Measurements from ENCODE around the gene STK11IP. TPM values are rescaled to one million over a fixed set of nuclear protein-coding genes. Genes with fewer than 3 reads are reported as not detected.
A peak's percentile ranks its signal among the peaks of the same experiment; 100 is the strongest.

Gene STK11IP, protein sequence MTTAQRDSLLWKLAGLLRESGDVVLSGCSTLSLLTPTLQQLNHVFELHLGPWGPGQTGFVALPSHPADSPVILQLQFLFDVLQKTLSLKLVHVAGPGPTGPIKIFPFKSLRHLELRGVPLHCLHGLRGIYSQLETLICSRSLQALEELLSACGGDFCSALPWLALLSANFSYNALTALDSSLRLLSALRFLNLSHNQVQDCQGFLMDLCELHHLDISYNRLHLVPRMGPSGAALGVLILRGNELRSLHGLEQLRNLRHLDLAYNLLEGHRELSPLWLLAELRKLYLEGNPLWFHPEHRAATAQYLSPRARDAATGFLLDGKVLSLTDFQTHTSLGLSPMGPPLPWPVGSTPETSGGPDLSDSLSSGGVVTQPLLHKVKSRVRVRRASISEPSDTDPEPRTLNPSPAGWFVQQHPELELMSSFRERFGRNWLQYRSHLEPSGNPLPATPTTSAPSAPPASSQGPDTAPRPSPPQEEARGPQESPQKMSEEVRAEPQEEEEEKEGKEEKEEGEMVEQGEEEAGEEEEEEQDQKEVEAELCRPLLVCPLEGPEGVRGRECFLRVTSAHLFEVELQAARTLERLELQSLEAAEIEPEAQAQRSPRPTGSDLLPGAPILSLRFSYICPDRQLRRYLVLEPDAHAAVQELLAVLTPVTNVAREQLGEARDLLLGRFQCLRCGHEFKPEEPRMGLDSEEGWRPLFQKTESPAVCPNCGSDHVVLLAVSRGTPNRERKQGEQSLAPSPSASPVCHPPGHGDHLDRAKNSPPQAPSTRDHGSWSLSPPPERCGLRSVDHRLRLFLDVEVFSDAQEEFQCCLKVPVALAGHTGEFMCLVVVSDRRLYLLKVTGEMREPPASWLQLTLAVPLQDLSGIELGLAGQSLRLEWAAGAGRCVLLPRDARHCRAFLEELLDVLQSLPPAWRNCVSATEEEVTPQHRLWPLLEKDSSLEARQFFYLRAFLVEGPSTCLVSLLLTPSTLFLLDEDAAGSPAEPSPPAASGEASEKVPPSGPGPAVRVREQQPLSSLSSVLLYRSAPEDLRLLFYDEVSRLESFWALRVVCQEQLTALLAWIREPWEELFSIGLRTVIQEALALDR
- 10 to 100 TPM; 23.5 to 26.1 TPM for total RNA-seq

DNA sequence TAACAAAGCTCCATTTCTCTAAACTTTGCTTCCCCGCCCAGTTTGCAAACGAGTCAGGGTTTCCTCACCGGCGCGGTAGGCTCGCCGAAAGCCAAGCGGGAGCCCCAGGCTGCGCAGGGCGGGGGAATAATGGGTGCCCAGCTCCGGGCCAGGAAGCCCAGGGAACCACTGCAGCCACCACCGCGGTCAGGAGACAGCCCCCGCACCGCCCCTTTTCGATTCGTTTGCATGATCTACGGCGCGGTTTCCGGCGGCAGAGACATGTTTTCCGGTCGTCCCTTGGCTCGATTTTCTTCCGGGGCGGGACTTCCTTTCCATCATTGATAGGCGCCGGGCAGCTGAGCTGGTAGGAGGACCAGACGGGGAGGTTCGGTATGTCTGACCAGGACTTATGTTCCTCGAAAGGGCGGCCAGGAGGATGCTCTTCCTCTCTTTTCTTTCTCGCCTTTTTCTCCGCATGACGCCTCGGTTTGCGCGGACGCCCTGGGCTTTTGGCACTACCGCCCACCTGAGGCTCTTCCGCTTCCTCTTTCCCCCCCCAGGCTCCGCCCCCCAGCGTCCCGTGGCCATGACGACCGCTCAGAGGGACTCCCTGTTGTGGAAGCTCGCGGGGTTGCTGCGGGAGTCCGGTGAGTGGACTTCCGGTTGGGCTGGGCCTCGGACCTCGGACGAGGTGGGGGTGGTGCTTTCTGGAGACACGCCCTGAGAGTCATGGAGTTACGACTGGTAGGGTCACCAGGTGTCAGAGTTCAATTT is at the start of gene STK11IP:
TSS of gene STK11IP (plus strand) at position 306 of the 756 bp plus-strand sequence. CDS start at position 569, 263 bp downstream.
- H3K36me3 Mint-ChIP-seq (ENCODE audit: low read depth), result peaks cover 5% of the 10 kb centered on the region
- intact Hi-C loops (cut with DNase I, micrococcal nuclease), result loop anchor here (1.0 to 5.0 kb wide), 12 partner anchors 27 to 1327 kb away; partner anchors contain the start of genes CHPF (in 2 of the 2), GMPPA (in 2 of the 2), AAMP (in 1 of the 2) and DNAJB2 (in 1 of the 2)
- H3K4me3 Mint-ChIP-seq, result peak within 1 kb of the TSS; percentile 82
- peak; percentile 91 for ATAC-seq
- H3K9me3 Mint-ChIP-seq (ENCODE audit: low read depth), result no peaks in the 10 kb centered on the region
- peaks cover 16% of the 10 kb centered on the region for H3K4me1 Mint-ChIP-seq
- peaks cover 4% of the 10 kb centered on the region for H3K27me3 Mint-ChIP-seq
- peak within 1 kb of the TSS; percentile 97 for H3K27ac Mint-ChIP-seq
- POLR2A ChIA-PET, result no interaction called here
- DNase-seq, result peak; percentile 95
- CTCF ChIA-PET, result interaction anchor here (0.6 to 3.5 kb wide), 13 partner anchors 29 to 194 kb away, joined by 3 to 29 read pairs (median 4); partner anchors contain the start of genes CHPF and TMEM198

DNA sequence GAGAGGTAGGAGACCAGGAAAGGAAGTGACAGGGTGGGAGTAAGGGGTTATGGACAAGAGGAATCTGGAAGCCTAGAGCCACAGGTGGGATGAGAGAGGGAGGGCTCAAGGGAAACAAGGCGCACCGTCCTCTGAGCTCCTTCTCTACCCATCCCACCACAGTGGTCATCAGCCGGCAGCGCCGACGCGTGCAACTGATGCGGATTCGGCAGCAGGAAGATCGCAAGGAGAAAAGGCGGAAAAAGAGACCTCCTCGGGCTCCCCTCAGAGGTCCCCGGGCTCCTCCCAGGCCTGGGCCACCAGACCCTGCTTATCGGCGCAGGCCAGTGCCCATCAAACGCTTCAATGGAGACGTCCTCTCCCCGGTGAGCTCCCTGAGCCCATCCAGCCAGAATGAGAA is 48.7 kb upstream of the STK11IP start:
- Mint-ChIP-seq H3K27ac (no peak overlapping the region), H3K27me3 (peaks cover 18% of the 10 kb centered on the region), H3K4me3 (no peak overlapping the region), H3K9me3 (ENCODE audit: low read depth) (no peaks in the 10 kb centered on the region), H3K4me1 (peaks cover 13% of the 10 kb centered on the region), H3K36me3 (ENCODE audit: low read depth) (no peaks in the 10 kb centered on the region)
- CTCF ChIA-PET, result interaction anchor here (0.5 to 0.8 kb wide), 4 partner anchors 11 to 294 kb away, joined by 3 to 4 read pairs (median 4); no protein-coding TSS in a partner anchor
- no peak for ATAC-seq
- intact Hi-C loops (cut with DNase I, micrococcal nuclease), result loop anchor here in 1 of 2 experiments (10.0 kb wide), 2 partner anchors 294 to 1144 kb away; partner anchors contain the start of genes TUBA4A and TUBA4B
- POLR2A ChIA-PET, result no interaction called here
- DNase-seq, result no peak

DNA sequence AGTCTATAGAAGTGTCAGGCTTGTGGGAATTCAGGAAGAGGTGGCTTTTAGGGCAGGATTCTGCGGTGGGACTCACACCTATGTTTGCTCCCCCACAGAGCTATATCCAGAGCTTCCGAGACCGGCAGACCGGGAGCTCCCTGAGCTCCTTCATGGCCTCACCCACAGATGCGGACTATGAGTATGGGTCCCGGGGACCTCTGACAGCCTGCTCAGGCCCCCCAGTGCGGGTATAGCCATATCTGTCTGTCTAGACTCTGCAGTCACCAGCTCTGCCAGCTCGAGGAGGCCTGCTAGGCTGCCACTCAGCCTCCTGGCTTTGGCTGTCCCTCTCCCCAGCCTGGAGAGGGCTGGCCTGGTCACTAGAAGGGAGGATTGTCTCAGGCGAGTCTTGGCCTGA is 48.0 kb upstream of the STK11IP start:
- peaks cover 7% of the 10 kb centered on the region for H3K4me1 Mint-ChIP-seq
- H3K27ac Mint-ChIP-seq, result no peak overlapping the region
- DNase-seq (no peak), ATAC-seq (no peak)
- ChIA-PET POLR2A (no interaction called here), CTCF (interaction anchor here (0.5 kb wide), 1 partner anchor 295 kb away, joined by 3 read pairs; no protein-coding TSS in a partner anchor)
- intact Hi-C loops (cut with DNase I, micrococcal nuclease), result loop anchor here in 1 of 2 experiments (10.0 kb wide), 2 partner anchors 295 to 1145 kb away; partner anchors contain the start of genes TUBA4A and TUBA4B
- no peaks in the 10 kb centered on the region for H3K9me3 Mint-ChIP-seq (ENCODE audit: low read depth)
- no peaks in the 10 kb centered on the region for H3K36me3 Mint-ChIP-seq (ENCODE audit: low read depth)
- no peak overlapping the region for H3K4me3 Mint-ChIP-seq
- peaks cover 22% of the 10 kb centered on the region for H3K27me3 Mint-ChIP-seq

DNA sequence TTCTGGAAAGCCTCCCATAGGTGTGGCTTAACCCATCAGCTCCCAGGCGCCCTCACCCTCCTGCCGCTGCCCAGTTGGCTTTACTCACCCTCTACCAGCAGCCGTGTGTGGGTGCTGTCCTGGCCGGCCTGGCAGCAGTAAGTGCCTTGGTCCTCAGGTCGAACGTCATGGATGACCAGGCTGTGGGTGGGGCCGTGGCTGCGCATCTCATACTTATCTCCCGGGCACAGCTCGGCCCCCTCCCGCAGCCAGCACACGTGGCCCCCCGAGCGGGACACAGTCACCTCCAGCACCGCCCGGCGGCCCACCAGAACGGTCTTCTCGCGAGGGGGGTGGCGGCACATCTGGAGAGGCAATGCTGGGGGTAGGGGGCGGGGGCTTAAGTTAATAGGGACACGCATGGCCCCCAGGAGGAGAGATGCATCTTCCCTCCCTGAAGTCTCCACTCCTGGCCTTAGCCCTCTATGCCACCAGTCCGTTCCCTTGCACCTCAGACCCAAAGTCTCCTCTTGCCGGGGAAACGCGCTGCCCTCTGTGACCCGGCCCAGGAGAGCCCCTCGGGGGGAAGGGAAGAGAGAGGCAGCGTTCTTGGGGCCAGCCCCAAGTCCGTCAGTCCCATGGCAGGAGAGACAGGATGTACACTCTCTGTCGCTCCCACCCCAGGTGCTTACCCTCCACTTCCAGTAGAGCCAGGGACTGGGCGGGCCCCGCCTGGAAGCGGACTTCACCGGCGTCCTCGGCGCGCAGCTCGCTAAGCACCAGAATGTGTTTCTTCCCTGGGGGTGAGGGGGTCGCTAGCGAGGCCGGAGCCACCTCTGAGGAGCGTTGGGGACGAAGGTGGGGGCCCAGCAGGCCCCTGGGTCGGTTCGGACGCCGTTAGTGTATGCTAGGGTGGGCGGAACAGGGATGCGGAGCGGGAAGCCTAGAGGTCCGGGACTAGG is 45.9 kb upstream of the STK11IP start:
- intact Hi-C loops (cut with DNase I, micrococcal nuclease), result loop anchor here (1.0 to 2.0 kb wide), 6 partner anchors 8 to 322 kb away; partner anchors contain the start of genes CHPF (in 2 of the 2), GMPPA (in 2 of the 2), ANKZF1 (in 1 of the 2) and ATG9A (in 1 of the 2)
- Mint-ChIP-seq H3K4me3 (peak overlapping the region; percentile 66), H3K36me3 (ENCODE audit: low read depth) (no peaks in the 10 kb centered on the region), H3K4me1 (peaks cover 5% of the 10 kb centered on the region), H3K9me3 (ENCODE audit: low read depth) (no peaks in the 10 kb centered on the region), H3K27me3 (peaks cover 29% of the 10 kb centered on the region), H3K27ac (no peak overlapping the region)
- ATAC-seq, result peak; percentile 30
- POLR2A ChIA-PET, result no interaction called here
- peak; percentile 49 for DNase-seq
- CTCF ChIA-PET, result interaction anchor here (0.6 to 3.8 kb wide), 9 partner anchors 8 to 138 kb away, joined by 3 to 21 read pairs (median 4); partner anchors contain the start of genes CHPF and GMPPA

DNA sequence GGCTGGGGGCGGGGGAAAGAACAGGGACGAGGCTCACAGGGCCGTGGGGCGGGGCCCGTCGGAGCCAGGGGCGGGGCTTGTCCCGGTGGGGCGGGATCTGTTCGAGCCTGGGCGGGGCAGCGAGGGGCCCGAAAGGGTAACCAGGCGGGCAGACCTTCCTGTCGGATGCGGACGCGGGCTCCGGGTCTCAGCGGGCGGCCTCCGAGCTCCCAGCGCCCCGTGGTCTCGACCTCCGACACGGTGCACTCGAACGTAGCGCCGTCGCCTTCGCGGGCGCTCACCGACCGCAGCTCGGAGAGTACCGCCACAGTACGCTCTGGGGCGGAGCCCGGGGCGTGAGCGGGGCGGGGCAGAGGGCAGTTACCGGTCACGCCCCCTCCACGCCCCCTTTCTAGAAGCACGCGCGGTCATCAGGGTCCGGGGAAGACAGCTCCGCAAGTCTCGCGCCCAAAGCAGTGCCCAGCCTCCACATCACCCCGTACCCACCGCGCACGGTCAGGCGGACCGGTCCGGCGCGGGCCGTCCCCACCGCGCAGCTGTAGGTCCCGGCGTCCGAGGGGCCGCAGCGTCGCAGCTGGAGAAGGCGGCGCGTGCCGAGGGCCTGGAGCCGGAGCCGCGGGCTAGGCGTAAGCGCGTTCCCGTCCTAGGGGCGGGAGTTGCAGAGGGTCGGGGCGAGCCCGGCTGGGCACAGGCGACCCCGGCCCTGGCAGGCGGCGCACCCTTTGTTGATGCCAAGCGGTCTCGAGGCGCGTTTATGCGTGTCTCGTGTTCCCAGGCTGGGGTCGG is 45.1 kb upstream of the STK11IP start:
- ChIA-PET POLR2A (no interaction called here), CTCF (interaction anchor here (0.9 to 3.8 kb wide), 6 partner anchors 9 to 54 kb away, joined by 3 to 21 read pairs (median 4); partner anchors contain the start of genes CHPF, GMPPA and STK11IP)
- Mint-ChIP-seq H3K4me3 (peak overlapping the region; percentile 66), H3K27me3 (peaks cover 31% of the 10 kb centered on the region), H3K4me1 (peaks cover 5% of the 10 kb centered on the region), H3K36me3 (ENCODE audit: low read depth) (no peaks in the 10 kb centered on the region), H3K9me3 (ENCODE audit: low read depth) (no peaks in the 10 kb centered on the region), H3K27ac (no peak overlapping the region)
- intact Hi-C loops (cut with DNase I, micrococcal nuclease), result loop anchor here (1.0 to 2.0 kb wide), 6 partner anchors 9 to 323 kb away; partner anchors contain the start of genes CHPF (in 2 of the 2), GMPPA (in 2 of the 2), ANKZF1 (in 1 of the 2) and ATG9A (in 1 of the 2)
- ATAC-seq (peak; percentile 94), DNase-seq (peak; percentile 89)

DNA sequence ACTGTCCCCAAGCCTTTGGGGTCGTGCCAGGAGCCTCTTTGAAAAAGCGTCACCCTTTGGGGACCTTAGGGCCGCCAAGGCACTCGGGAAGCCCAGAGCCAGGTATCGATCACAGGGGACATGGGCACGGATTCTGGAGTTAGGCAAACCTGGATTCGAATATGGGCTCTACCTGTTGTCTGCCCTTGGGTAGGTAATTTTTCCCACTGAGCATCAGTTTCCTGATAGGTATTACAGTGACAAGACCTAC is 44.6 kb upstream of the STK11IP start:
- no peak for DNase-seq
- H3K27me3 Mint-ChIP-seq, result peaks cover 31% of the 10 kb centered on the region
- intact Hi-C loops (cut with DNase I, micrococcal nuclease), result loop anchor here in 1 of 2 experiments (2.0 kb wide), 1 partner anchor 54 kb away; the partner anchor contains the start of gene GMPPA
- no peaks in the 10 kb centered on the region for H3K36me3 Mint-ChIP-seq (ENCODE audit: low read depth)
- peaks cover 5% of the 10 kb centered on the region for H3K4me1 Mint-ChIP-seq
- CTCF ChIA-PET, result interaction anchor here (1.0 to 3.8 kb wide), 5 partner anchors 10 to 54 kb away, joined by 3 to 21 read pairs (median 5); partner anchors contain the start of genes CHPF, GMPPA and STK11IP
- H3K9me3 Mint-ChIP-seq (ENCODE audit: low read depth), result no peaks in the 10 kb centered on the region
- no peak for ATAC-seq
- no peak overlapping the region for H3K27ac Mint-ChIP-seq
- POLR2A ChIA-PET, result no interaction called here
- H3K4me3 Mint-ChIP-seq, result no peak overlapping the region

DNA sequence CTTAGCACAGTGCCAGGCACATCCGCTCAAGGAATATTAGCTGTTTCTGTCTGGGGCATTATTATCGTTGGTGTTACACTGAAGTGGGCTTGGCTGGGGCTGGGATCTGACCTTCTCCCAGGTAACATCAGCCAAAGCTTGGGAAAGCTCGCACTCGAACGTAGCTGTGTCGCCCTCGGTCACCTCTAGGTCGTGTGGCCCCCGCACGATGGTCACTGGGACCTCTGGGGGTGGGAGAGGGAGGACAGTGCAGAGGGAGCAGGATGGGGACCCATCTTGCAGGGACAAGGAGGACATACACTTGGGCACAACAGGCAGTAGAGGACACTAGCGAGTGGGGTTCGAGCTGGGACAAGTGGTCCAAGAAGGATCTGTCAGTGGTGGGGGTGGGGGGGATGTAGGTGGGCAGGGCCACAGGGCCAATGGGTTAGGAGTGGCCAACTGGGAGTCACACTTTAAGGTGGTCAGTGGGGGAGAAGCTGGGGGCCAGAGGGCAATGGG is 44.1 kb upstream of the STK11IP start:
- Mint-ChIP-seq H3K27me3 (peaks cover 31% of the 10 kb centered on the region), H3K4me1 (peaks cover 5% of the 10 kb centered on the region), H3K9me3 (ENCODE audit: low read depth) (no peaks in the 10 kb centered on the region), H3K4me3 (no peak overlapping the region), H3K27ac (no peak overlapping the region), H3K36me3 (ENCODE audit: low read depth) (no peaks in the 10 kb centered on the region)
- ATAC-seq (no peak), DNase-seq (no peak)
- ChIA-PET POLR2A (no interaction called here), CTCF (interaction anchor here (1.4 to 3.8 kb wide), 3 partner anchors 12 to 44 kb away, joined by 3 to 21 read pairs (median 5); partner anchors contain the start of gene STK11IP)
- intact Hi-C loops (cut with DNase I, micrococcal nuclease), result loop anchor here in 1 of 2 experiments (2.0 kb wide), 1 partner anchor 55 kb away; the partner anchor contains the start of gene GMPPA

DNA sequence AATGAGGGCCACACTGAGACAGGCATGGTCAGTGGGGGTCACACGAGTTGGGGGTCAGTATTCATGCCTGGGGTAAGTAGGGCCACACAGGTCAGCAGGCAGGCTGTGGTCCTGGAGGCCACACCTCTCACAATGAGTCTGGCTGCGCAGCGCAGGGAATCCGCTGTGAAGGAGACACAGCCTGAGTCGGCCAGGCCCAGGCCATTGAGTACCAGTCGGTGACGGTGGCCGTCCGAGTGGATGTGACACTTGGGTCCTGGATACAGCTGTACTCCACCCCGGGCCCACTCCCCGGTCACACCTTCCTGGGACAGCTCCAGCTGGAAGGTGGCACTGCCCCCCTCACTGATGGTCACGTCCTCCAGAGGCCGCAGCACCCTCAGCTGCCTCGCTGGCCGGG is 43.3 kb upstream of the STK11IP start:
- intact Hi-C loops (cut with DNase I, micrococcal nuclease), result no loop called here
- Mint-ChIP-seq H3K4me3 (no peak overlapping the region), H3K27ac (no peak overlapping the region), H3K27me3 (peaks cover 31% of the 10 kb centered on the region), H3K9me3 (ENCODE audit: low read depth) (no peaks in the 10 kb centered on the region), H3K4me1 (peaks cover 5% of the 10 kb centered on the region), H3K36me3 (ENCODE audit: low read depth) (no peaks in the 10 kb centered on the region)
- POLR2A ChIA-PET, result no interaction called here
- DNase-seq (no peak), ATAC-seq (no peak)
- CTCF ChIA-PET, result no interaction called here

DNA sequence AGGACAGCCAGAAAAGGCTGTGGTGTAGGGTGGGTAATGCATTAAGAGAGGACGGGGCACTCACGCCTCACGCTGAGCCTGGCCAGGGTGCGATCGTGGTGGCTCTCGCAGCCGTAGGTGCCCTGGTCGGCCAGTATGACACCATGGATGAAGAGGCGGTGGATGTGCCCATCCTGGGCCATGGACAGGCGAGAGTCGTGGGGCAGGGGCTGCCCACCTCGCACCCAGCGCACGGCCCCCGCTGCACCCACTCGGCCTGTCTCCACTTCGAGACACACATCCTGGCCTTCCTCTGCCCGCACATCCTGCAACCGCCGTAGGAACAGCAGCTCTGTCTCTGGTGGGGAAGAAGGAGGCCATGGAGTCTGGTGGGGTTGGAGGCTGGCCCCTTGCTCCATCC is 41.7 kb upstream of the STK11IP start:
- ChIA-PET POLR2A (no interaction called here), CTCF (interaction anchor here (0.9 kb wide), 1 partner anchor 15 kb away, joined by 3 read pairs; no protein-coding TSS in a partner anchor)
- H3K36me3 Mint-ChIP-seq (ENCODE audit: low read depth), result no peaks in the 10 kb centered on the region
- peaks cover 5% of the 10 kb centered on the region for H3K4me1 Mint-ChIP-seq
- no peak for ATAC-seq
- intact Hi-C loops (cut with DNase I, micrococcal nuclease), result no loop called here
- H3K4me3 Mint-ChIP-seq, result no peak overlapping the region
- no peaks in the 10 kb centered on the region for H3K9me3 Mint-ChIP-seq (ENCODE audit: low read depth)
- no peak overlapping the region for H3K27ac Mint-ChIP-seq
- DNase-seq, result no peak
- H3K27me3 Mint-ChIP-seq, result peaks cover 27% of the 10 kb centered on the region

Measured in activated CD4-positive, alpha-beta T cell treated with anti-CD3 and anti-CD28 coated beads for 36 hours (primary cell).